Fibroblast of the conjunctiva (primary cell): ENCODE data around the gene SPRR2D.
A peak's percentile ranks its signal among the peaks of the same experiment; 100 is the strongest.
"Not testable (repeated sequence)": the region's sequence is repeated elsewhere in the genome, so short reads cannot be mapped to it uniquely, and the experiment has no call there.

Source experiments
- DNase-seq: peaks from one replicate; pipeline ENCODE4 v3.0.0-alpha.2; 2010; ENCODE audit warnings: low read depth

Gene SPRR2D

DNA sequence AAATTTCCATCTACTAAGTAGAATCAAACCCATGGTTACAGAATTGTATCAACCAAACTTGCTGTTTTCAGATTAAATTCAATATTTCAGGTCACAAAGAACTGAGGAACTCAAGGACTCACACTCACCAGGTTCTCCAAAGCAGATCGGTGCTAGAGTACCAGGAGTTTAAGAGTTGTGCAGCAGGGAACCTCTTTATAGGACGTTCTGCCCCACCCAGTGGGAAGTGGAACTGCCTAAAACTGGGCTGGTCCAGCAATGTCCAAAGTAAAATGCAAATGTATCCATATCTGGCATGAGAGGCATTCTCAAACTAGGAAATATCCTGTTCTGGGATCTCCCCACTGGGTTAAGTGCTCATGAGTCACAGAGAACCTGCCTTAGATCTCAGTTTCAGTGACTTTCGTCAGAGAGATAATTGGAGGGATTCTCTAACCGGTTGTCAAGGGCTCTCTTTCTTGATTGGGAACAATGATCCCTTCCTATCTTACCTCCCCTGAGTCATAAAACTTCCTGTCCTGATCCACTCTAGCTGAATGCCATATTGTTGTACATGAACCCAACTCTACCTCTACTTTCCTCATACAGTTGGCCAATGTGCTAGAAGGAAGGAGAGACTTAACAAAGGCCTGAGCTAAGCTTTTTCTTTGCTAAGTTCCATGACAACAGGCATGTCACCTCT, at the start of gene SPRR2D:
TSS of gene SPRR2D (minus strand) at position 171 of the 682 bp plus-strand sequence. CDS start 774 bp downstream, outside the sequence.
- DNase-seq: no peak

DNA sequence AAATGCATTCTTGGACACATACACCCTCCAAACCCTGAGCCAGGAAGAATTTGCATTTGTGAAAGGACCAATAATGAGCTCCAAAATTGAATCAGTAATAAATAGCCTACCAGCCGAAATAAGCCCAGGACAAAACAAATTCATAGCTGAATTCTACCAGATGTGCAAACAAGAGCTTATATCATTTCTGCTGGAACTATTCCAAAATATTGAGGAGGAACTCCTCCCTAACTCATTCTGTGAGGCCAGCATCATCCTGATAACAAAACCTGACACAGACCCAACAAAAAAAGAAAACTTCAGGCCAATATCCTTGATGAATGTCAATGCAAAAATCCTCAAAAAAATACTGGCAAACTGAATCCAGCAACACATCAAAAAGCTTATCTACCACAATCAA, 46.7 kb upstream of the SPRR2D start:
- no peak for DNase-seq

DNA sequence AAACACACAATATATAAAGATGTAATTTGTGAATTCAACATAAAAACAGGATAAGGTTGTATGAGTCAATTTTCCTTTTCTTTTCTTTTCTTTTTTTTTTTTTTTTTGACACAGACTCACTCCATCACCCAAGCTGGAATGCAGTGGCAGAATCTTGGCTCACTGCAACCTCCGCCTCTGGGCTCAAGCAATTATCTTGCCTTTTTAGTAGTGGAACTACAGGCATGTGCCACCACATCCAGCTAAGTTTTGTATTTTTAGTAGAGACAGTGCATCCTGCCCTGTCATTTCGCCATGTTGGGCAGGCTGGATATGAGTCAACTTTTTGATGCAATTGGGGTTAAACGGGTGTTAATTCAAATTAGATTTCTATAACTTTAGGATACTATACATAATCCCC, 40.8 kb upstream of the SPRR2D start:
- DNase-seq: no peak

DNA sequence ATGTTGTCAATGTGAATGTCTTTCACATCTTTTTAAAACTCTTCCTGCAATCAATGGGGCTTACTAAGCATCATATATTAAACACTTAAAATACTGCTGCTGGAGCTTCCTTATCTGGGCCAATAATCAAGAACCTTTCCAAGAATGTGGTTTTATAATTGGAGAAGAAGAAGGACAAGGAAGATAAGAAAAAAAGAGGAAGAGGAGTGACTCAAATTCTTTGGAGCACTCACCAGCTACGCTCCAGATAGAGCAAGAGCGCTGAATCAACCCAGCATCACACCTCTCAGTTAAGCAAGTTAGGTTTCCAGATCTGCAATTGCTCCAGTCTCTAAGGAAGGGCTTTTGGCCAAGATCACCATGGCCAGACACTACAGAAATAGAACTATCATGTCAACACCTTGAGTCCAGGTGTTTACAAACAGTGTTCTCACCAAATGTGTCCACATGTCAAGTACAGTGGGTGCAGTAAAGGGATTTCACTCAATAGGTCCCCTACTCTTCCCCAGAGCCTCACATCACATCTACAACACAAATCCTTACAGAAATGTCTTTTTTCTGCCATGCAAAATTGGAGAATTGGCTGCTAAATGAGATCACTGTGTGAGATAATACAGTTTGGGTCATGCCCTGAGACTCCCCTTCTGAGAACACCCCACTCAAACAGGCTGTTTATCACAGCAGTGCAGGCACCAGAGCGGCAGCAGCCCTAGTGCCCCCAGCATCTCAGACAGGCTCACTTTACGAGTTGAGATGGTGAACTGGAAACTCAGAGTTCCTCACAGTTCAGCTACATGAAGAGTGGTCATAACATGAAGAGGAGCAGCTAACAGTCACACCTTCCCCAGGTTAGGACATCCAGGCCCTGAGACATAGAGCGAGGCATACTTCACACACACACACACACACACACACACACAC, 32.1 kb upstream of the SPRR2D start:
- DNase-seq: no peak

DNA sequence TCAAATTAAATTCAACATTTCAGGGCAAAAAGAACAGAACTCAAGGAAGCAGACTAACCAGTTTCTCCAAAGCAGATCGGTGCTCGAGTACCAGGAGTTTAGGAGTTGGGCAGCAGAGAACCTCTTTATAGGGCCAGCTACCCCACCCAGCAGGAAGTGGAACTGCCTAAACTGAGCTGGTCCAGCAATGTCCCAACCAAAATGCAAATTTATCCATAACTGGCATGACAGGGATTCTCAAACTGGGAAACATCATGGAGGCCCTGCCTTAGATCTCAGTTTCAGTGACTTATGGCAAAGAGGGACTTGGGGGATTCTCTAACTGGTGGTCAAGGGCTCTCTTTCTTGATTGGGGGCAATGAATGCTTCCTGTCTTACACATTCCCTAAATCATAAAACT, 30.6 kb upstream of the SPRR2D start, which contains the start of gene SPRR2B:
TSS of gene SPRR2B (minus strand) at position 101 of the 400 bp plus-strand sequence. CDS start 772 bp downstream, outside the sequence.
- DNase-seq: no peak

DNA sequence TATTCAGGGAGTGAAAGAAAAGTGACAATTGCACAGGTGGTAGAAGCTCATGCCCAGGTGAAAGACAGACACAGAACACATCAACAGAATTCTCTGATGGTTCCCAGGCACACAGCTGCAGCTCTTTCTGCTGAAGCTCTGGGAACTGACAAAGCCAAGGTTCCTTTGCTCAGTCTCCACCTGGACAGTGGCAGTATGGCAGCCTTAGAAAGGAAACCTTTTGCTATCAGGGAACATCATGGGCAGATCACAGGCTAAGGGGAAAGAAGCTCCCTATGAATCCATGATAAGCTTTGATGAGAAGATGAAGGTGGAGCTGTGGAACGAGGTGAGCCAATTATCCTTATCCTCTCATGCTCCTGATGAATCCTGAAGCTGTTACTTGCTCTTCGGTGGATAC, 29.3 kb upstream of the SPRR2D start:
- DNase-seq: no peak

DNA sequence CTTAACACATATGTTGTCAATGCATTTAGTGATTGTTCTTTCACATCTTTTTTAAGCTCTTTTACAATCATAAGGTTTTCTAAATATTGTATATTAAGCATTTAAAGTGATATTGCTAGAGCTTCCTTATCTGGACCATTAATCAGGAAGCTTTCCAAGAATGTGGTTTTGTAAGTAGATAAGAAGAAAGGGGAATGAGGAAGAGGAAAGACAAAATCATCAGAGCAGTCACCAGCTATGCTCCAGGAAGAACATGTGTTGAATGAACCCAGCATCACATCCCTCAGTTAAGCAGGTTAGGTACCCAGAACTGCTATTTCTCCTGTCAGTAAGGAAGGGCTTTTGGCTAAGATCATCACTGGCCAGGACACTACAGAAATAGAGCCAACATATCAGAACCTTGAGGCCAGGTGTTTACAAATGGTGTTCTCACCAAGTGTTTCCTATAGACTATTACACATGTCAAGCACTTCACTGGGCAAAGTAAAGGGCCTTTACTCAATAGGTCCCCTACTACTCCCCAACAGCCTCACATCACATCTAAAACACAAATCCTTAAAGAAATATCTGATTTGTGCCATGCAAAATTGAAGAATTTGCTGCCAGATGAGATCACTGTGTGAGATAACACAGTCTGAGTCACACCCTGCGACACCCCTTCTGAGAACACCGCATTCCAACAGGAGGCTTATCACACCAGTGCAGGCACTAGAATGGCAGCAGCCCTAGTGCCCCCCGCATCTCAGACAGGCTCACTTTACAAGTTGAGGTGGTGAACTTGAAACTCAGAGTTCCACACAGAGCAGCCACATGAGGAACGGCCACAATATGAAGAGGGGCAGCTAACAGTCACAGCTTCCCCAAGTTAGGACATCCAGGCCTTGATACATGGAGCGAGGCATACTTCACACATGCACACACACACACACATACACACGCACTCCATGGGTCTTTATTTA, 18.2 kb upstream of the SPRR2D start:
- DNase-seq: no peak

DNA sequence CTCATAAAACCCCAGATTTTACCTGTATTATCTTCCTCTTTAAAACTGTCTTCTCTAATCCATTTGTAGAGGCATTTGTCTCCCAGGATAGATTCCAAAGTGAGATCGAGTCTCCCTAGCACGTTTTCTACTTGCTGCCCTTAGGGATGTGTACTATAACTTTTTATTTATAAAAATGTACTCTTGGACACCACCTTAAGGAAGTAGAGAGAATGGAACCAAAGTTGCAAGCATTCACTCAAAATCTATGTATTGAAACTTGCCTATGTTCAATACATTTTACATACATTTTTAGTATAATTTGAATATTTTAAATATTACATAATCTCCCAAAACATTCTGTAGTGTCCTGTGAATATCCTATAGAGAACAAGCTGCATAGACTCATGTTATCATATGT, 17.2 kb upstream of the SPRR2D start:
- no peak for DNase-seq

DNA sequence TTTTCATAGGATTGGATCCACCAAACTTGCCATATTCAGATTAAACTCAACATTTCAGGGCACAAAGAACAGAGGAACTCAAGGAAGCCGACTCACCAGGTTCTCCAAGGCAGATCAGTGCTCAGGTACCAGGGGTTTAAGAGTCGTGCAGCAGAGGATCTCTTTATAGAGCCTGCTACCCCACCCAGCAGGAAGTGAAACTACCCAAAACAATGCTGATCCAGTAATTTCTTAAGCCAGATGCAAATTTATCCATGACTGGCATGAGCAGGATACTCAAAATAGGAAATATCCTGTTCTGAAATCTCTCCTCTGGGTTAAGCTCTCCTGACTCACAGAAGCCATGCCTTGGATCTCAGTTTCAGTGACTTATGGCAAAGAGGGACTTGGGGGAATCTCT, 16.5 kb upstream of the SPRR2D start, which contains the start of gene SPRR2A:
TSS of gene SPRR2A (minus strand) at position 138 of the 400 bp plus-strand sequence. CDS start 777 bp downstream, outside the sequence.
- no peak for DNase-seq

DNA sequence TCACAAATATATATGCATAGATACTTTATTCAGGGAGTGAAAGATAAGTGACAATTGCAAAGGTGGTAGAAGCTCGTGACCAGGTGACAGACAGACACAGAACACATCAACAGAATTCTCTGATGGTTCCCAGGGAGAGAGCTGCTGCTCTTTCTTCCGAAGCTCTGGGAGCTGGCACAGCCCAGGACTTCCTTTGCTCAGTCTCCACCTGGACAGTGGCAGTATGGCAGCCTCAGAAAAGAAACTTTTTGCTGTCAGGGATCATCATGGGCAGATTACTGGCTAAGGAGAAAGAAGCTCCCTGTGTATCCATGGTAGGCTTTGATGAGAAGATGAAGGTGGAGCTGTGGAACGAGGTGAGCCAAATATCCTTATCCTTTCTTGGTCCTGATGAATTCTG, 15.2 kb upstream of the SPRR2D start:
- not testable (repeated sequence) for DNase-seq

DNA sequence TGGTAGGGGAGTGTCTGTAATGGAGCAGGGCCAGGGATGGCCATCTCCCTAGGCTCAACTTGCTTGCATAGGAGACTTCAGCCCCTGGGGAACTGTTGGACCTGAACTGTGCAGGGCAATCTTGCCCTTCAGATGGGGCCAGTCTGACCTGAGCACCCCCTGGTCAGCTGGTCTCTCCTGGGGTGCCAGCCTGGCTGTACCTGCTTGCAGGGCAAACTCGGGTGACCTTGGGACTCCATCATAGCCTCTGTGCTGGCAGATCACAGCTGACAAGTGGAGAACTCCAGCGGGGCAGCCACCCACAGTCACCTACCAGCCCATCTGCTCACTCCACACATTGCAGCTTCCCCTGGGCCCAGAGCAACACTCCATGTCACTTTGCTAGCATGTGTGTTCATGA, 8.3 kb upstream of the SPRR2D start:
- no peak for DNase-seq

DNA sequence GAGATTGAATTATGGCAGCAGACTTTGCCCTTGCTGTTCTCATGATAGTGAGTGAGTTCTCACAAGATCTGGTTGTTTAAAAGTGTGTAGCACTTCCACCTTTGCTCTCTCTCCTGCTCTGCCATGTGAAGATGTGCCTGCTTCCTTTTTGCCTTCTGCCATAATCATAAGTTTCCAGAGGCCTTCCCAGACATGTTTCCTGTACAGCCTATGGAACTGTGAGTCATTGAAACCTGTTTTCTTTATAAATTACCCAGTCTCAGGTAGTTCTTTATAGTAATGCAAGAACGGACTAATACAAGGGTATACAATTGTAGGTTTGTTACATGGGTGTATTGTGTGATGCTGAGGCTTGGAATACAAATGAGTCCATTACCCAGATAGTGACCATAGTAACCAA, 5.7 kb downstream of the SPRR2D start:
- no peak for DNase-seq

DNA sequence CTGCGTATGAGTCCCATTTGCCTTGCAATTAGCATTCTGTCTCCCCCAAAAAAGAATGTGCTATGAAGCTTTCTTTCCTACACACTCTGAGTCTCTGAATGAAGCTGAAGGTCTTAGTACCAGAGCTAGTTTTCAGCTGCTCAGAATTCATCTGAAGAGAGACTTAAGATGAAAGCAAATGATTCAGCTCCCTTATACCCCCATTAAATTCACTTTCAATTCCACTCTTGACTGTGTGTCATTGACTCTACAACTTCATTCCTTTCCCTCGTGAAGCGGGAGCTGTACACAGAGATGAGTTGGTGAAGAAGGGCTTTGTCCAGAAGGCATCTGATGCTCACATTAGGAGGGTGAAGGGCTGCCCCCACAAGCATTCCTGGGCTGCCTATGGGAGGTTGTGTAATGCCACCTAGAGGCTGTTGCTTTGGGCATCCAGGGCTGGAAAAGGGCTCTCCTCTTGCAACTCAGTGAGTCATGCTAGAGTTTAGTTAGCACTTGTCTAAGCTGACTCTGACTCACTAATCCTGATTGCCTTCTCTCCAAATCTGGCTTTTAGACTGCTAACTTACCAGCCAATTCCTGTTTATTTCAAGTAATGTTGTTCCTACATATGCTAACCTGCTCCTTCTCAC, 8.1 kb downstream of the SPRR2D start:
- DNase-seq: peak; percentile 40

DNA sequence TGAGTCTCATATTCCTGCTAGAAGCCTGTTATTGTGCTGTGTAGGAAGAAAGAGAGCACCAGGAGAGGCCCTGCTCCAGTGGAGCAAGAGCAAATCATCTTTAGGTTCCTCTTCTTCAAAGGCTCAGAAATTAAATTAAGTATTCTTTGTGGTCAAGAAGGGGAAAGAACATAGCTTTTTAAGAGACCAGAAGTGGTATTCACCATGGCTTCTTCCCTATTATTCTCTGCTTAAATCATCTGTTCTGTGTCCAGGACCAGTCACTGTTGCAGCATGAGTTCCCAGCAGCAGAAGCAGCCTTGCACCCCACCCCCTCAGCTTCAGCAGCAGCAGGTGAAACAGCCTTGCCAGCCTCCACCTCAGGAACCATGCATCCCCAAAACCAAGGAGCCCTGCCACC, 8.8 kb downstream of the SPRR2D start:
- DNase-seq: no peak

DNA sequence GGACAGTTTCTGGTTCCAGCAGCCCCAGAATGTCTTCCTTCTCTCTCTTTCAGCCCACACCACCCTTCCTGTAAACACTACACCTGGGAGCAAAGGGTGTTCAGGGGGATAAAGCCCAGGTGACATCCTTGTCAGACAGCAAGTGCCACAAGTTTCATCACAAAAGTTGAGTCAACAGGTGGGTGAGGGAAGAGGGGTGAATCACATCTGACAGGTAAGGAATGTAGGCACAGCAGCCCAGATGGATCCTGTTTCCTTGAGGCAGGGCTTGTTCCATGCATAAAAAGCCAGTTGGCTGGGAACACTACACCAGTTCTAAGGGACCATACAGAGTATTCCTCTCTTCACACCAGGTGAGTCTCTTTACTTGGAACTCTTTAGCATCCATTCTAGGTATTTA, 10.0 kb downstream of the SPRR2D start, which contains the start of gene SPRR1B:
TSS of gene SPRR1B (plus strand) at position 309 of the 400 bp plus-strand sequence. CDS start 1,143 bp downstream, outside the sequence.
- no peak for DNase-seq

DNA sequence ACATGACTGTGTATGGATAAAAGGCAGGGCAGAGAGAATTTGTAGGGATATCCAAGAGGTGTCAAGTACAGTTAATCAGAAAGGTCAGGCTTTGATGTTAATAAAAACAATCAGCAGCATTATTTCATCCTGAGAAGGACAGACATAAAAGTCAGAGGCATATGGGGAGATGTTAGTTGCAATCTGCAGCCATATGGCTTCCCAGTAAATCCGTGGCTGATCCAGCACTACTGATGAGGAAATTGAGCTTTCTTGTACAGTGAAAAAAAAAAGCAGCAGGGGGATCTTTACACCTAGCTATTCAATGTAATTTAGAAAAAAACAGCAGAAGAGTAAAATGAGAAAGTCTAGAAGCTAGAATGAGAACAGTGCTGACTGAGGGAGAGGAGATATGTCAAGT, 12.2 kb downstream of the SPRR2D start:
- DNase-seq: no peak

DNA sequence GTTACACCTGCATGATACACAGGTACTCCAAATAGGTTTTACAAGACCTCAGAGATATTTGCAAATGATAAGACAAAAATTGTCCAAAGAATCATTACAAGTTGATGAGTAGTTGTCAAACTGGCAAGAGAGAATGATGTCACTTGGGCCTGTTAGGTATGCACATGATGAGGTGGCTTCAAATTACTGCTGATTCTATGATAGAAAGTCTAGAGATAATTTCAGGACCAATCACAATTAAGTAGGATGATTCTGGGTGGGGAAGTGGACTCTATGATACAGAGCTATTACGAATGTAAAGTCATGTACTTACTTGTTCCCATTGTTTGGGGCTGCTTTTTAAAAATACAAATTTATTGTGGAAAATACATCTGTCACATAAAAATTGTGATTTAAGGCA, 15.1 kb downstream of the SPRR2D start:
- no peak for DNase-seq

DNA sequence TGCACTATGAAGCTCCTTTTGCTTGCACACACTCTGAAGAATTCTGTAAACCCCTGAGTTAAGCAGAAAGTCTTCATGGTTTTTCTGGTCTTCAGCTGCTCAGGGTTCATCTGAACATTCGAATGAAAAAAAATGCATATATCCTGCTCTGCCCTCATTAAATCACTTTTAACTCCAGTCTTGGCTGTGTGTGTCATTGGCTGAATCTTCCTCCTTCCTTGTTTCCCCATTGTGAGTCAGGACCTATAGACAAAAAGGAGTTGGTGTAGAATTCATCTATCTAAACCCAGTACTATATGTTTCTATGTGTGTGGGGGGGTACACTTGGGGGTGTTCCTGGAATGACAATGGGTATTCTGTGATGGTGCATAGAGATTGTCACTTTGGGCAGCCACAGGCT, 16.5 kb downstream of the SPRR2D start:
- no peak for DNase-seq

DNA sequence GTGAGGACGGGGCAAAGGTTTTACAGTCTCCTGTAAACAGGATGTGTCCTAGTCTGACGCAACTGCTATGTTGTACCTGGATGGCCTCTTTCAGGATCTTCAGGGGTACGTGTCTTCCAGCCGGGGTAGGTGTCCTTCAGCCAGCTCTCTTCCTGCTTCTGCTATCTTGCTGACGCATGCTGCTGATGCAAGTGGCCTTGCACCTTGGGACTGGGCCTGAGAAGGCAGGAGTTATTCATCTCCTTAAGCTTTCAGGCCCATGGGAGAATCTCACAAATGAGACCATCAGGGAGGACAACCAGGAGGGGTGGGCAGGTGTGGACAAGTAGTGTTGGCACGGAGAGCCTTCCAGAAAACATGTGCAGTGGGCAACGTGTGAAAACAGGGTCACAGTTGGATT, 17.8 kb downstream of the SPRR2D start:
- DNase-seq: no peak

DNA sequence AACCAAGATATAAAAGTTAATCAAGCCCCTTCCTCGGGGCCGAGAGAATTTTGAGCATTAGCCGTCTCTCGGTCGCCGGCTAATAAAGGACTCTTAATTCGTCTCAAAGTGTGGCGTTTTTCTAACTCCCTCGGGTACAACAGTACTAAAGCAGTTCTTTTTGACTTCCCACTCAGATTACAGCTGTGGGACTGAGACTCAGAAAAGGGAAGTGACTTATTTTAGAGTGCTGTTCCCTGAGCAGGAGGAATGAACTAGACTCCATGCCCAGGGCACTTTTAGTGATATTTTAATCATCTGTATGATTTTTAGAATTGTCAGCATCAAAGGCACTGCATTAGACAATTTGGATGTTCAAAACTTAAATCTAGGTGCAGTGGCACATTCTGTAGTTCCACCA, 18.6 kb downstream of the SPRR2D start:
- DNase-seq: not testable (repeated sequence)

DNA sequence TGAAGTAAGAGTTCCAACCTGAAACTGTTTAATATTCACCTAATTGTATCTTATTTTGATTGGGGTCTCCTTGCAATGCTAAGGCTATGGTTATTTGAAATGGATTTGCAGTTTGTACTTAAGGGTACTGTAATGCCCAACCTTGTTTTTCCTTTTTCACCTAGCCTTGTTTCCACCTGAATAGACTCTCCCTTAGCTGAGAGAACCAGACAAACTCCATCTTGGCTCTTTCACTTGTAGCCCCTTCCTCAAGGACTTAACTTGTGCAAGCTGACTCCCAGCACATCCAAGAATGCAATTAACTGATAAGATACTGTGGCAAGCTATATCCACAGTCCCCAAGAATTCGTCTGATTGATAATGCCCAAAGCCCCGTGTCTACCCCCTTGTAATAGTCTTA, 19.1 kb downstream of the SPRR2D start:
- DNase-seq: not testable (repeated sequence)
